HG02938 (cell line): Measurements from ENCODE around the gene ZSCAN12.
"Not testable (repeated sequence)": the region's sequence is repeated elsewhere in the genome, so short reads cannot be mapped to it uniquely, and the experiment has no call there.

ENCODE experiments used
- ATAC-seq: cut with Tn5 transposase; IDR thresholded peaks from one replicate; pipeline ENCODE4 v1.9.1; 2021; ENCODE audit warnings: mild to moderate bottlenecking, moderate library complexity; ENCODE audit not compliant: unreplicated experiment

The ZSCAN12 gene

GRCh38 chr6:28395918-28396317, 3.6 kb downstream of the ZSCAN12 start:
- ATAC-seq, result no peak

GRCh38 chr6:28393912-28394662, 5.5 kb downstream of the ZSCAN12 start:
- no peak for ATAC-seq

- ATAC-seq, result no peak
Observed at GRCh38 chr6:28390688-28391087, 8.9 kb downstream of the ZSCAN12 start.

GRCh38 chr6:28384143-28384533, 15.4 kb downstream of the ZSCAN12 start:
- no peak for ATAC-seq

GRCh38 chr6:28383235-28384142, 16.1 kb downstream of the ZSCAN12 start:
- ATAC-seq, result peak; percentile 90

GRCh38 chr6:28380381-28380780, 19.2 kb downstream of the ZSCAN12 start:
- no peak for ATAC-seq

GRCh38 chr6:28378644-28379043, 20.9 kb downstream of the ZSCAN12 start:
- ATAC-seq, result no peak

- no peak for ATAC-seq
Observed at GRCh38 chr6:28377879-28378278, 21.7 kb downstream of the ZSCAN12 start.

- no peak for ATAC-seq
Observed at GRCh38 chr6:28373925-28374324, 25.6 kb downstream of the ZSCAN12 start.

GRCh38 chr6:28371706-28372451, 27.7 kb downstream of the ZSCAN12 start:
- no peak for ATAC-seq

GRCh38 chr6:28371280-28371679, 28.3 kb downstream of the ZSCAN12 start:
- ATAC-seq, result no peak

GRCh38 chr6:28370440-28370839, 29.1 kb downstream of the ZSCAN12 start:
- ATAC-seq, result no peak

- no peak for ATAC-seq
Observed at GRCh38 chr6:28369463-28369862, 30.1 kb downstream of the ZSCAN12 start.

- no peak for ATAC-seq
Observed at GRCh38 chr6:28368522-28368921, 31.0 kb downstream of the ZSCAN12 start.

- not testable (repeated sequence) for ATAC-seq
Observed at GRCh38 chr6:28365590-28365989, 34.0 kb downstream of the ZSCAN12 start.

GRCh38 chr6:28360961-28361360, 38.6 kb downstream of the ZSCAN12 start:
- no peak for ATAC-seq

- not testable (repeated sequence) for ATAC-seq
Observed at GRCh38 chr6:28359562-28359961, 40.0 kb downstream of the ZSCAN12 start.

- no peak for ATAC-seq
Observed at GRCh38 chr6:28357036-28357435, 42.5 kb downstream of the ZSCAN12 start.

- no peak for ATAC-seq
Observed at GRCh38 chr6:28356666-28357020, 42.9 kb downstream of the ZSCAN12 start.

GRCh38 chr6:28355743-28356665, 43.5 kb downstream of the ZSCAN12 start:
- ATAC-seq, result peak; percentile 55
